ENCODE results near the gene ZNF653. TPM values are rescaled to one million over a fixed set of nuclear protein-coding genes. Genes with fewer than 3 reads are reported as not detected.

ZNF653 gene
- total RNA-seq, 4 donors from 2014 or later, result 13.6 to 41.7 (median 14.2) TPM

DNA sequence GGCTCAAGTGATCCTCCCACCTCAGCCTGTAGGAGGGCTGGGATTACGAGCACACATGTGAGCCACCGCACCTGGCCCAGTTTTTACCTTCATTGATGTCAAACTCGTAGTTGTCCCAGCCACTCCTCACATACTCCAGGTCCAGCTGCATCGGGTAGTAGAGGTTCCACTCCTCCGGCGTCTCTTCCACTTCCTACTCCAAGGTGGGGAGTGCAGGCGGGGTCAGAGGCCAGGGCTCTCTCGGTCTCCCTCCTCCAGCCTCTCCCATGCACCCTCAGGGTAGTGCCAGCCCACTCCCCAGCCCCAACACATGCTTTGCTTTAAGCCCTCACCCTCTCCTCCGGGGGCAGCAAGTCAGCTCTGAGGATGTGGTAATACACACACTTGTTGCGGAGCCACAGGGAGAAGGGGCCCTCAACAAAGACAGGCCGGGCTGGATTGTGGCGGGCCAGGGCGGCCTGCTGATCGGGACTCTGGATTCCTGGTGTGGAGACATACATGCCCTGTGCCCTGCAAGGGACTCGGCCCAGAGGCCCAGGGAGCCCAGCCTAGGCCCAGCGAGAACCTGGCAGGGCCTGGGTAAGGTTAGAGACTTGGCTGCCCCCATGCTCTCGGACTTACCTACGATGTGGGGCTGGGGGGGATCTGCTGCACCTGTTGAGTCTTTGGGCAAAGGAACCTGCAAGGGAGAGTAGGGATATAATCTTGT is 1.9 kb upstream of the ZNF653 start:
- no peak for DNase-seq
- no peaks in the 10 kb centered on the region for H3K27me3 ChIP-seq
- no peaks in the 10 kb centered on the region for H3K9me3 ChIP-seq
- TF ChIP-seq, protein P1, sequence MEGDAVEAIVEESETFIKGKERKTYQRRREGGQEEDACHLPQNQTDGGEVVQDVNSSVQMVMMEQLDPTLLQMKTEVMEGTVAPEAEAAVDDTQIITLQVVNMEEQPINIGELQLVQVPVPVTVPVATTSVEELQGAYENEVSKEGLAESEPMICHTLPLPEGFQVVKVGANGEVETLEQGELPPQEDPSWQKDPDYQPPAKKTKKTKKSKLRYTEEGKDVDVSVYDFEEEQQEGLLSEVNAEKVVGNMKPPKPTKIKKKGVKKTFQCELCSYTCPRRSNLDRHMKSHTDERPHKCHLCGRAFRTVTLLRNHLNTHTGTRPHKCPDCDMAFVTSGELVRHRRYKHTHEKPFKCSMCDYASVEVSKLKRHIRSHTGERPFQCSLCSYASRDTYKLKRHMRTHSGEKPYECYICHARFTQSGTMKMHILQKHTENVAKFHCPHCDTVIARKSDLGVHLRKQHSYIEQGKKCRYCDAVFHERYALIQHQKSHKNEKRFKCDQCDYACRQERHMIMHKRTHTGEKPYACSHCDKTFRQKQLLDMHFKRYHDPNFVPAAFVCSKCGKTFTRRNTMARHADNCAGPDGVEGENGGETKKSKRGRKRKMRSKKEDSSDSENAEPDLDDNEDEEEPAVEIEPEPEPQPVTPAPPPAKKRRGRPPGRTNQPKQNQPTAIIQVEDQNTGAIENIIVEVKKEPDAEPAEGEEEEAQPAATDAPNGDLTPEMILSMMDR (IDR thresholded peaks at IDR 0.05), result no peak
- no peak for TF ChIP-seq POLR2A (IDR thresholded peaks at IDR 0.05)
- no peak overlapping the region for H3K4me3 ChIP-seq (replicated peaks in 1 of 3)
- H3K36me3 ChIP-seq, result peaks cover 0 to 4% of the 10 kb centered on the region in 2 donors
- H3K27ac ChIP-seq, result no peak overlapping the region
- 94 to 95% methylated on average over 14 to 16 of the region's 18 CpGs for WGBS, 2 donors
- H3K4me1 ChIP-seq, result peaks cover 0 to 9% of the 10 kb centered on the region in 2 donors
- intact Hi-C loops (cut with DNase I), result no loop called here

DNA sequence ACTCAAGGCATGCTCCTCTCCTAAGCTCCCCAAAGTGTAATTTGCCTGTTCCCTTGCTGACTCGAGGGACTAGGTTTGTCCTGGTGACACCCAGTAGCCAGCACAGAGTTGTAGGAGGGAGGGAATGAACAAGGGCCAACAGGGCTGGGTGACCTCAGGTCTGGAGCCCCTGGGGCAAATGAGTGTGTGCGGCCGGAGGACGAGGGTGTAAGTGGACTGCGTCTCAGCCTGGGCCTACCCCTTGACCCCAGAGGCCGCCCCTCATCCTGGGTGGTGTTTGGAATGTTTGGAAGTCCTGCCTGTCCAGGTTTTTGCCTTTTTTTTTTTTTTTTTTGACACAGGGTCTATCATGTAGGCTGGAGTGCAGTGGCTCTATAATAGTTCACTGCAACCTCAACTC is 1.3 kb upstream of the ZNF653 start:
- Histone ChIP-seq H3K9me3 (no peaks in the 10 kb centered on the region), H3K27ac (no peak overlapping the region), H3K4me1 (peaks cover 0 to 9% of the 10 kb centered on the region in 2 donors), H3K27me3 (no peaks in the 10 kb centered on the region), H3K4me3 (replicated peaks in 1 of 3) (no peak overlapping the region), H3K36me3 (peaks cover 0 to 2% of the 10 kb centered on the region in 2 donors)
- no peak for TF ChIP-seq POLR2A (IDR thresholded peaks at IDR 0.05)
- TF ChIP-seq, protein P1 (IDR thresholded peaks at IDR 0.05), result no peak
- 88 to 98% methylated on average over 6 of the region's 6 CpGs for WGBS, 2 donors
- intact Hi-C loops (cut with DNase I), result no loop called here
- no peak for DNase-seq

DNA sequence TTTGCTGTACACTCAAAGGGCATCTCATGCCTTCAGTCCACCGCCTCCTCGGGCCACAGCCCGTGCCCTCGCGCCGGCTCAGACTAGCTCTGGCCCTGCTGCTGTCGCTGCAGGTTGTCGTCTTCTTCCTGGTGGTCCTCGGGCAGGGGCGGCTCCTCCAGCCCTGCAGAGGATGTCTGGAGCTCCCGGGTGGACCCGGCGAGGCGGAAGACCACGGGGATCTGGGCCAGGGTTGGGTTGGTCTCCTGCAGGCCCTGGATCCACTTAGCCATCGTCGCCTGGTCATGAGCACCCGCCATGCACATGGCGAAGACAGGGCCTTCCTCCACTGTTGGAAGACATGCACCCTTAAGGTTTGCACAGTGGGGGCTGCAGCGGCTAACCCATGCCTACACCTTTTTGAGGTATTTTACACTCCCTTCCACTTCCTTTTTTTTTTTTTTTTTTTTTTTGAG is 489 bp upstream of the ZNF653 start:
- peak overlapping the region; percentile 21 to 98 (median 30) for H3K27ac ChIP-seq
- peak overlapping the region in 2 of 3 donors; percentile 40 to 98 for H3K4me3 ChIP-seq (replicated peaks in 1 of 3)
- H3K9me3 ChIP-seq, result no peaks in the 10 kb centered on the region
- peaks cover 0 to 9% of the 10 kb centered on the region in 2 donors for H3K4me1 ChIP-seq
- WGBS, 2 donors, result 68 to 80% methylated on average over 5 to 7 of the region's 20 CpGs
- DNase-seq, result no peak
- no peaks in the 10 kb centered on the region for H3K27me3 ChIP-seq
- TF ChIP-seq POLR2A (IDR thresholded peaks at IDR 0.05), result no peak
- TF ChIP-seq, protein P1 (IDR thresholded peaks at IDR 0.05), result no peak
- intact Hi-C loops (cut with DNase I), result no loop called here
- no peaks in the 10 kb centered on the region for H3K36me3 ChIP-seq

DNA sequence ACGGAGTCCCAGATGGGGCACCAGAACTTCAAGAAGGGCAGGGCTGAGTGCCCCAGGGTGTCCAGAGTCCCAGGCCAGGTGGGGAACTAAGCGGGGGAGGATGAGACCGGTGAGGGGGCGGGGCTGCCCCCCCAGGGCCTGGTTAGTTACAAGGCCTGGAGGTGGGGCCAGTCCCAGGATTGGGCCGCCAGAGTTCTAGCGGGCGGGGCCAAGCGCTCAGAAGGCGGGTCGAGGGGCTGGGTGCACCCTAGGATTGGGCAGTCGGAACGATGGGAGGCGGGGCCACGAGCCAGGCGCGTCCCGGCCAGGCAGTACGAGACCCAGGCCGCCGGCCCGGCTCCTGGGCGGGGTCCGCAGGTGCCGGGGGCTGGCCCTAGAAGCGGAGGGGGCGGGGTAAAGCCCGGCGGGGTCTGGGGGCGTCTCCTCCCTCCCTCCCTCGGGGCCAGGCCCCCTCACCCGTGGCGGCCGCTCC is 571 bp downstream of the ZNF653 start:
- TF ChIP-seq, protein P1 (IDR thresholded peaks at IDR 0.05), result no peak
- TF ChIP-seq POLR2A (IDR thresholded peaks at IDR 0.05), result no peak
- Histone ChIP-seq H3K27ac (peak overlapping the region; percentile 78 to 98 (median 87)), H3K4me1 (peaks cover 0 to 9% of the 10 kb centered on the region in 2 donors), H3K9me3 (no peaks in the 10 kb centered on the region), H3K27me3 (no peaks in the 10 kb centered on the region), H3K36me3 (no peaks in the 10 kb centered on the region), H3K4me3 (replicated peaks in 1 of 3) (peak overlapping the region; percentile 40 to 98 (median 56))
- intact Hi-C loops (cut with DNase I), result no loop called here
- 3 to 14% methylated on average over 3 to 16 of the region's 33 CpGs for WGBS, 2 donors
- peak; percentile 98 to 99 for DNase-seq

DNA sequence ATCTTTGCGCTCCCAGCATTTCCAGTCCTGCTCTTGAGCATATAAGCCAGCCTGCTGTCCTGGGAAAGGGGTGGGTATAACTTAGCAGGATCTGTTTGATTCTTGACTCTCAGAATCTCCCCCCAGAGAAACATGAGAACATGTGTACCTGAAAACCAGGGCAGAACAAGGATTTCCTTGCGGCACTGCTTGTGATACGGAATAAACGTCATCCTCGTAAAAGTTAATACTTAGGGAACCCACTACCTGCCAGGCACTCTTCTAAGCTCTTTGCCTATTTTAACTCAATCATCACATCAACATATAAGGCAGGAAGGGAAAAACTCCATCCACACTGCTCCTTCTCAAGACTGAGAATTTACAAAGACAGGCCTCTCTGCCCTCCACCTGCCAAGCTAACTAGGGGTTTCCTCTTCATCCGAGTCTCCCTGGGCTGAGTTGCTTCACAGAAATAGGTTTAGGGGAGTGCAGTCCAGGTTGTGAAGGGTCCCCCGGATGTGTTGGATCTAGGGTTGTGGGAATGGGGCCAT is 1.1 kb downstream of the ZNF653 start:
- H3K36me3 ChIP-seq, result no peaks in the 10 kb centered on the region
- 54 to 56% methylated on average over 7 of the region's 7 CpGs for WGBS, 2 donors
- no peak for DNase-seq
- H3K27ac ChIP-seq, result peak overlapping the region in 1 of 3 donors; percentile 98
- intact Hi-C loops (cut with DNase I), result no loop called here
- no peaks in the 10 kb centered on the region for H3K27me3 ChIP-seq
- no peaks in the 10 kb centered on the region for H3K9me3 ChIP-seq
- H3K4me1 ChIP-seq, result peaks cover 0 to 9% of the 10 kb centered on the region in 2 donors
- H3K4me3 ChIP-seq (replicated peaks in 1 of 3), result peak overlapping the region in 1 of 3 donors; percentile 98
- TF ChIP-seq, protein P1 (IDR thresholded peaks at IDR 0.05), result no peak
- no peak for TF ChIP-seq POLR2A (IDR thresholded peaks at IDR 0.05)

Data from thyroid gland (tissue), 4 donors.